IMR-90 (cell line): ENCODE data around the gene NGB. TPM values are rescaled to one million over a fixed set of nuclear protein-coding genes. Genes with fewer than 3 reads are reported as not detected.
A peak's percentile ranks its signal among the peaks of the same experiment; 100 is the strongest.

Experiments used
- ATAC-seq: fragments of 200-7000 bp; cut with Tn5 transposase; 2 replicates; pipeline ENCODE4 v1.9.1; 2020; ENCODE audit warnings: low read depth, mild to moderate bottlenecking, moderate library complexity
- BruUV-seq: library from RNA; stranded (reverse); fragments of 400-500 nt; replicated peaks from 2 replicates; lab custom pipeline; 2021; lab: Mats Ljungman, UMichigan
- CTCF ChIA-PET: fragments of 300-600 bp; formaldehyde crosslinking; extraction: SDS; loops from one replicate; lab custom pipeline; 2021; ENCODE audit warnings: antibody characterized with exemption; lab: Yijun Ruan, JAX
- POLR2A ChIA-PET: fragments of 300-600 bp; sonication (Branson Sonifier 250); formaldehyde crosslinking; loops from one replicate; lab custom pipeline; 2022; ENCODE audit warnings: antibody characterized with exemption; ENCODE audit not compliant: unreplicated experiment; lab: Charles Lee
- DNase-seq: peaks from one replicate; pipeline ENCODE4 v3.0.0; 2013
- H2AFZ ChIP-seq: replicated peaks from 2 replicates; pipeline ENCODE3; 2013; ENCODE audit warnings: low read length, mild to moderate bottlenecking; ENCODE audit not compliant: poor library complexity
- H2AK5ac ChIP-seq: 2 replicates; pipeline ENCODE4 v1.6.1; 2013; ENCODE audit warnings: low read depth, low read length, inconsistent platforms
- H2AK9ac ChIP-seq: replicated peaks from 2 replicates; pipeline ENCODE3; 2013; ENCODE audit warnings: mild to moderate bottlenecking, low read depth, low read length, moderate library complexity; ENCODE audit not compliant: poor library complexity
- H2BK120ac ChIP-seq: 2 replicates; pipeline ENCODE4 v1.6.1; 2013; ENCODE audit warnings: low read depth, low read length, inconsistent platforms
- H2BK15ac ChIP-seq: 3 replicates; pipeline ENCODE4 v1.6.1; 2013; ENCODE audit warnings: low read depth, low read length, inconsistent platforms
- H2BK20ac ChIP-seq: 2 replicates; pipeline ENCODE4 v1.6.1; 2013; ENCODE audit warnings: low read depth, mild to moderate bottlenecking, inconsistent platforms, low read length, moderate library complexity
- H2BK5ac ChIP-seq: 2 replicates; pipeline ENCODE4 v1.6.1; 2013; ENCODE audit warnings: mild to moderate bottlenecking, low read depth, low read length, inconsistent platforms; ENCODE audit not compliant: poor library complexity, severe bottlenecking
- H3K14ac ChIP-seq: replicated peaks from 2 replicates; pipeline ENCODE4 v1.6.1; 2013; ENCODE audit warnings: low read depth, low read length, inconsistent platforms
- H3K18ac ChIP-seq: 2 replicates; pipeline ENCODE4 v1.6.1; 2013; ENCODE audit warnings: low read depth, low read length, control low read depth
- H3K23ac ChIP-seq: 2 replicates; pipeline ENCODE4 v1.6.1; 2013; ENCODE audit warnings: low read depth, low read length, inconsistent platforms
- H3K27ac ChIP-seq: 2 replicates; pipeline ENCODE4 v1.5.1; 2013; ENCODE audit warnings: mild to moderate bottlenecking, control low read depth, low read length; ENCODE audit not compliant: insufficient read depth
- H3K27me3 ChIP-seq: 2 replicates; pipeline ENCODE4 v1.6.1; 2013; ENCODE audit warnings: low read length; ENCODE audit not compliant: control insufficient read depth, insufficient read depth
- H3K36me3 ChIP-seq: 2 replicates; pipeline ENCODE4 v1.6.1; 2013; ENCODE audit warnings: low read length, mixed read lengths; ENCODE audit not compliant: control insufficient read depth, insufficient read depth
- H3K4ac ChIP-seq: 2 replicates; pipeline ENCODE4 v1.6.1; 2013; ENCODE audit warnings: low read depth, low read length, inconsistent platforms
- H3K4me1 ChIP-seq: 2 replicates; pipeline ENCODE4 v1.6.1; 2013; ENCODE audit warnings: low read length, mixed read lengths; ENCODE audit not compliant: control insufficient read depth, insufficient read depth
- H3K4me2 ChIP-seq: 2 replicates; pipeline ENCODE4 v1.6.1; 2013; ENCODE audit warnings: low read depth, mild to moderate bottlenecking, control low read depth, low read length, moderate library complexity
- H3K4me3 ChIP-seq: 2 replicates; pipeline ENCODE4 v1.5.1; 2013; ENCODE audit warnings: low read depth, mild to moderate bottlenecking, control low read depth, low read length, moderate library complexity; ENCODE audit not compliant: insufficient read depth
- H3K56ac ChIP-seq: 2 replicates; pipeline ENCODE4 v1.6.1; 2013; ENCODE audit warnings: low read length, inconsistent platforms; ENCODE audit not compliant: insufficient read depth; ENCODE audit errors: extremely low read depth
- H3K79me1 ChIP-seq, 2 experiments: 2 replicates each; pipeline ENCODE4 v1.6.1; 2013; ENCODE audit warnings: low read length in 2 of 2, inconsistent platforms in 1 of 2, low read depth in 1 of 2
- H3K9ac ChIP-seq: 2 replicates; pipeline ENCODE4 v1.6.1; 2013; ENCODE audit warnings: low read depth, low read length, control low read depth
- H3K9me1 ChIP-seq: 2 replicates; pipeline ENCODE4 v1.6.1; 2013; ENCODE audit warnings: low read length, inconsistent platforms; ENCODE audit not compliant: insufficient read depth
- H3K9me3 ChIP-seq: 2 replicates; pipeline ENCODE4 v1.6.1; 2013; ENCODE audit warnings: low read length; ENCODE audit not compliant: control insufficient read depth, insufficient read depth
- H4K20me1 ChIP-seq: 2 replicates; pipeline ENCODE4 v1.6.1; 2013; ENCODE audit warnings: low read length, inconsistent platforms; ENCODE audit not compliant: insufficient read depth
- H4K5ac ChIP-seq: 2 replicates; pipeline ENCODE4 v1.6.1; 2013; ENCODE audit warnings: mild to moderate bottlenecking, low read depth, low read length, control low read depth
- H4K8ac ChIP-seq, 2 experiments: 2 replicates each; pipeline ENCODE4 v1.6.1; 2013; ENCODE audit warnings: low read depth in 2 of 2, low read length in 2 of 2, control low read depth in 1 of 2, inconsistent platforms in 1 of 2
- H4K91ac ChIP-seq: 2 replicates; pipeline ENCODE4 v1.6.1; 2013; ENCODE audit warnings: low read depth, low read length, inconsistent platforms; ENCODE audit not compliant: insufficient read depth
- CTCF ChIP-seq: conservative IDR thresholded peaks from 2 replicates; pipeline ENCODE4 v1.5.1; 2012; ENCODE audit warnings: mild to moderate bottlenecking, low read depth, low read length, improper control_type of control experiment
- MXI1 ChIP-seq: IDR thresholded peaks from 2 replicates; pipeline ENCODE4 v1.6.1; 2012; ENCODE audit warnings: low read depth, mild to moderate bottlenecking, low read length, moderate library complexity, borderline replicate concordance
- WGBS, 2 experiments: methylation state at CpG; one replicate each; pipeline versions ENCODE4 v1.1.5 to v1.1.7; 2013; ENCODE audit warnings: missing lambda C conversion rate in 2 of 2; ENCODE audit not compliant: insufficient read length in 1 of 2; ENCODE audit errors: extremely low coverage in 2 of 2; 5-methylcytosine and 5-hydroxymethylcytosine counted together
- dilution Hi-C: fragments of 300-500 bp; cut with HindIII; formaldehyde crosslinking; loops from one replicate; pipeline ENCODE4 v1.14.3; 2018; ENCODE audit warnings: low sequenced_read_pairs; ENCODE audit not compliant: unreplicated experiment
- in situ Hi-C: fragments of 300-500 bp; cut with MboI; formaldehyde crosslinking; loops from 3 replicates; pipeline ENCODE4 v1.14.3; 2019; ENCODE audit warnings: low sequenced_read_pairs, inconsistent platforms, mixed read lengths
- intact Hi-C: fragments of 100-400 bp; cut with micrococcal nuclease; formaldehyde crosslinking; loops from 2 replicates; pipeline ENCODE4 v1.10.0; 2022
- polyA plus RNA-seq, 3 experiments: library from polyadenylated mRNA; depleted of rRNA; stranded (reverse); fragments of >200 nt; gene quantifications; 2 replicates each; pipeline ENCODE4 v1.2.3, GENCODE V29; 2012; ENCODE audit warnings: low replicate concordance in 1 of 3
- total RNA-seq: library from RNA; depleted of rRNA; stranded (reverse); fragments of >200 nt; gene quantifications from 2 replicates; pipeline ENCODE4 v1.2.3, GENCODE V29; 2012

The NGB gene
- total and polyA plus RNA-seq, 2 of the 4 experiments (the other 2 are of a cell fraction) = not detected

DNA sequence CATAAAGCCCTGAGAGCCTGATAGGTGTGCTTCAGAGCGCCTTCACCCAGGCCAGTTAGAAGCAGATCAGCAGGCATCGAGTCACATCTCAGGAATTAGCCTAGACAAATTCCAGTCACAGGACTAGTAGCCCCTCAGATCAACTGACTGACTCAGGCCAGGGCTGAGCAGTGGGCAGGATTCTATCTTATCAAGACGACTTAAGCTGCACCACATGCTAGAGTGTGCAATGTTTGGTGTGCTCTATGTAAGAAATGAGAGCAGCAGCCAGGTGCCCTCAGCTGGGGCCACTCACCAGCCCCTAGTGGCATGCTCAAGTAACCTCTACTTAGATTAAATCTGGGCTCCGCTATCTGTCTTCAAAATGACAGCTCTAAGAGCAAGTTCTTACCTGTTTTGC, 19.7 kb upstream of the NGB start:
- Histone ChIP-seq H3K9ac (no peak overlapping the region), H3K14ac (no peak overlapping the region), H3K9me1 (peaks cover 3% of the 10 kb centered on the region; the same call in 1 of the 2 replicates), H3K9me3 (no peaks in the 10 kb centered on the region), H3K23ac (no peak overlapping the region), H3K27ac (no peak overlapping the region), H3K79me1 (no peaks in the 10 kb centered on the region; a peak in 1 of 4 replicates), H3K4me3 (no peak overlapping the region), H2BK20ac (no peak overlapping the region), H4K5ac (no peak overlapping the region), H3K18ac (no peak overlapping the region), H2AFZ (no peak overlapping the region), H3K56ac (no peak overlapping the region), H3K27me3 (no peaks in the 10 kb centered on the region), H4K8ac (no peak overlapping the region), H3K36me3 (peaks cover 7% of the 10 kb centered on the region), H2BK15ac (no peak overlapping the region), H2AK5ac (no peak overlapping the region), H2BK120ac (no peak overlapping the region), H4K20me1 (no peaks in the 10 kb centered on the region), H3K4ac (no peak overlapping the region), H2AK9ac (no peak overlapping the region), H3K4me2 (no peak overlapping the region), H3K4me1 (no peaks in the 10 kb centered on the region; the same call in 1 of the 2 replicates), H4K91ac (no peak overlapping the region), H2BK5ac (no peak overlapping the region)
- ChIA-PET CTCF (interaction anchor here (1.4 kb wide), 1 partner anchor 25 kb away, joined by 4 read pairs; no protein-coding TSS in a partner anchor), POLR2A (no interaction called here)
- intact Hi-C loops (no loop called here), dilution Hi-C loops (no loop called here), in situ Hi-C loops (loop anchor here (10.0 kb wide), 1 partner anchor 254 kb away; no protein-coding TSS in a partner anchor)
- peak; percentile 77 for ATAC-seq
- no peak for TF ChIP-seq MXI1
- peak; percentile 12; the same call in 1 of the 2 replicates for TF ChIP-seq CTCF
- DNase-seq = peak; percentile 75
- BruUV-seq = no TSS peak
- 100% methylated on average over 1 of the region's 4 CpGs; no CpG with 5 or more reads in 1 of the 2 experiments for WGBS, 2 experiments
